GM13976 (cell line): ENCODE measurements around the gene STK40.

Source experiments
- DNase-seq: peaks from one replicate; pipeline ENCODE4 v3.0.0; 2012; ENCODE audit warnings: low spot score
- in situ Hi-C: fragments of 300-500 bp; cut with MboI; formaldehyde crosslinking; loops from one replicate; pipeline ENCODE4 v1.12.0; 2022; ENCODE audit warnings: low sequenced_read_pairs, mixed read lengths, inconsistent platforms; ENCODE audit not compliant: unreplicated experiment
- TF ChIP-seq, protein P1 (sequence below): IDR thresholded peaks from 2 replicates; pipeline ENCODE4 v1.5.1; 2012; ENCODE audit warnings: borderline replicate concordance, mild to moderate bottlenecking; ENCODE audit not compliant: insufficient read depth; ENCODE audit errors: extremely low read depth, missing control alignments, control extremely low read depth

STK40 gene

DNA sequence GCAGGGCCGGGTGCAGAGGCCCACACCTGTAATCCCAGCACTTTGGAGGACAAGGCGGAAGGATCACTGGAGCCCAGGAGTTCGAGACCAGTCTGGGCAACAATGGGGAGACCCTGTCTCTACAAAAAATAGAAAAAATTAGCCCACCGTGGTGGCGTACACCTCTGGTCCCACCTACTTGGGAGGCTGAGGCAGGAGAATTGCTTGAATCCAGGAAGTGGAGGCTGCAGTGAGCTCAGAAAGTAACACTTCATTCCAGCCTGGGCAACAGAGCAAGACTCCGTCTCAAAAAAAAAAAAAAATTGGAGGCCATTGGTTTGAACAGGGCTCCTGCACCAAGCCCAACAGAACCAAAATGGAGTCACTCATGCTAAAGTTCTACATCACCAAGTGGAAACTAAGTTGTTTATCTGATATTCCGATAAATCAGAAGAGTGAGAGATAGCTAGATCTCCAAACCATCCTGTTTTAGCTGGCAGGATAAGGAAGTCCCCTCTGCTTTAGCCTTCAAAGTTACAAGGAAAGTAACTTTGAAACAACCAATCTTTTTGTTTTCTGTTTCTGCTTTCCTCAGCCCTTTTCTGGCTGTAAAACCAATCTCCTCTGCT lies 12.8 kb upstream of the STK40 start:
- in situ Hi-C loops = no loop called here

DNA sequence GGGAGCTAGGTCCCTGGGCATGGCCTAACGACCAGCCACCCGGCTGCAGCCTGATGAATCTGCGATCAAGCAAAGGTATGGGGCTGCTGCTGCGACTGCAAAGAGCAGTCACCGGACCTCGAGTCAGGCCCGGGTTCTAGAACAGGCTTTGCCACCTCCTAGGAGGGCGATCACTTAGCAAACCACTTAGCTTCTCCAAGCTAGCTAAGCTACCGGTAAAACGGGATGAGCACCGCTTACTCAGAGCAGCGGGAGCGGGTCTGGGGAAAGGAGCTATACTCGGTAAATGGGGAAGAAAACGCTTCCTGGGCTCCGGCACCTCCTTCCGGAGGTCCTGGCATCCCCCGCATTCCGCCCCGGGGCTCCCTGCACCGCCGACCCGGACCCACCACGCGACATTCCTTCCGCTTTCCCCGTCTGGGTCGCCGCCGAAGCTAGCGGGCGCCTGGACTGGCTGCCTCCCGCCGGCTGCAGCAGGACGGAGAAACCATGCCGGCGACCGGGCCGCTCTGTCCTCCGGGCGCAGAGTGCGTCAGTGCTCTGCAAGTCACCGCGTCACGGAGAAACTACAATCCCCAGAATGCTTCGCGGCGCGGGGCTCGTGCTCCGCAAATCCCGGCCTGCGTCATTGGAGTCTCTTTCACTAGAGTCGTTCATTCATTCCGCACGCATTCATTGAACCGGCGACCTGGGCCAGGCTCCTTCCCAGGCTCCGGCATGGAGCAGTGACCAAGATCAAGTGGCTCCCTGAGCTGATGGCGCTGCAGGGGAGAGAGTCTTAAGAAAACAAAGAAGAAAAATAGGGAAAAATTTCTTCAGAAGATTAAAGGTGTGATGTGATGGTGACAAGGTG lies 11.9 kb upstream of the STK40 start, which contains the start of gene LSM10:
Gene LSM10, minus strand, starts transcription at position 531 of the 853 bp plus-strand sequence. CDS start 3,779 bp downstream, outside the sequence.
- in situ Hi-C loops = no loop called here
- peak; percentile 94 for DNase-seq
- TF ChIP-seq, protein P1, sequence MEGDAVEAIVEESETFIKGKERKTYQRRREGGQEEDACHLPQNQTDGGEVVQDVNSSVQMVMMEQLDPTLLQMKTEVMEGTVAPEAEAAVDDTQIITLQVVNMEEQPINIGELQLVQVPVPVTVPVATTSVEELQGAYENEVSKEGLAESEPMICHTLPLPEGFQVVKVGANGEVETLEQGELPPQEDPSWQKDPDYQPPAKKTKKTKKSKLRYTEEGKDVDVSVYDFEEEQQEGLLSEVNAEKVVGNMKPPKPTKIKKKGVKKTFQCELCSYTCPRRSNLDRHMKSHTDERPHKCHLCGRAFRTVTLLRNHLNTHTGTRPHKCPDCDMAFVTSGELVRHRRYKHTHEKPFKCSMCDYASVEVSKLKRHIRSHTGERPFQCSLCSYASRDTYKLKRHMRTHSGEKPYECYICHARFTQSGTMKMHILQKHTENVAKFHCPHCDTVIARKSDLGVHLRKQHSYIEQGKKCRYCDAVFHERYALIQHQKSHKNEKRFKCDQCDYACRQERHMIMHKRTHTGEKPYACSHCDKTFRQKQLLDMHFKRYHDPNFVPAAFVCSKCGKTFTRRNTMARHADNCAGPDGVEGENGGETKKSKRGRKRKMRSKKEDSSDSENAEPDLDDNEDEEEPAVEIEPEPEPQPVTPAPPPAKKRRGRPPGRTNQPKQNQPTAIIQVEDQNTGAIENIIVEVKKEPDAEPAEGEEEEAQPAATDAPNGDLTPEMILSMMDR = no peak

More for the DNA sequence above, 12.8 kb upstream of the STK40 start:
- TF ChIP-seq, protein P1 = no peak
- DNase-seq = no peak

DNA sequence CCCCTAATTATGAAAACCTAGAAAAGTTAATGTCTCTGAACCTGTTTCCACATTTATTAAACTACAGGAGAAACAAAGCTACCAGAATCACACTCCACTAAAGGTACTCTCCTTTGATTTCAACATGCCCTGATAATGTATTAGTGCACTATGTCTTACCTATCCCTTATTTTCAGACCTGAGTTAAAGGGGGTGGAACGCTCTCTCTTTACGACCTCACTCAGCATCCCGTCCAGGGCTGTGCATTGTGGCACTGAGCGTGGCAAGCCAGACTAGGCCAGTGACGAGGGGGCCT lies 11.3 kb upstream of the STK40 start:
- TF ChIP-seq, protein P1 = no peak
- in situ Hi-C loops = no loop called here
- DNase-seq = no peak

DNA sequence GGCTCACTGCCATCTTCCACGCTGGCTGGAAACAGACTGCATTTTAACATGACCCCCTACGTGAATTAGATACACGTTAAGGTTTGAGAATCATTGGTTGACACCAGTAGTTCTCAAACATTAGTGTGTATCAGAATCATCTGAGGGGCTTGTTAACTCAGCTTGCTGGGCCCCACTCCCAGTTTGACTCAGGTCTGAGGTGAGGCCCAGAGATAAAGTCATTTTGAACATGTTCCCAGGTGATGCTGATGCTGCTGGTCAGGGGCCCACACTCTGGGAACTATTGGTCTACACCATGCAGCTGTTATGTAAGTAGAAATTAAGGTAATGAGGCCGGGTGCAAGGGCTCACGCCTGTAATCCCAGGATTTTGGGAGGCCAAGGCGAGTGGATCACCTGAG lies 10.6 kb upstream of the STK40 start:
- DNase-seq = no peak
- TF ChIP-seq, protein P1 = no peak
- in situ Hi-C loops = no loop called here

DNA sequence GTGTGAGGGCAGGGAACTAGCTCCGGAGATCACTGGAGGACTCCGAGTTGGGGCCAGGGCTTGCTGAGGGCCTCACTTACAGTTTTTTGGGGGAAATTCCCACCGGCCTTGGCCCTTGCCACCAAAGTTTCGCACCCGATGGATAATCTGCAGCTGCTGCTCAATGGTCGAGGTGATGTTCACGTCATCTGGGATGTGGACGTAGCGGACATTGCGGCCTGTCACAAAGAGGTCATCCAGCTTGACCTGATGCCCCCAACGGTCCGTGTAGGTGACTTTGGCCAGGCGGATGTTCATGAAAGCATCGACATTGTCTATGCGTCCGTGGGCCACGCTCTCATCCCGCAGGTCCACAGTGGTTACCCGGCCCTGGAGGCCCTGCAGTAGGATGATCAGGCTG lies 8.0 kb upstream of the STK40 start:
- in situ Hi-C loops = no loop called here
- DNase-seq = no peak
- TF ChIP-seq, protein P1 = no peak

DNA sequence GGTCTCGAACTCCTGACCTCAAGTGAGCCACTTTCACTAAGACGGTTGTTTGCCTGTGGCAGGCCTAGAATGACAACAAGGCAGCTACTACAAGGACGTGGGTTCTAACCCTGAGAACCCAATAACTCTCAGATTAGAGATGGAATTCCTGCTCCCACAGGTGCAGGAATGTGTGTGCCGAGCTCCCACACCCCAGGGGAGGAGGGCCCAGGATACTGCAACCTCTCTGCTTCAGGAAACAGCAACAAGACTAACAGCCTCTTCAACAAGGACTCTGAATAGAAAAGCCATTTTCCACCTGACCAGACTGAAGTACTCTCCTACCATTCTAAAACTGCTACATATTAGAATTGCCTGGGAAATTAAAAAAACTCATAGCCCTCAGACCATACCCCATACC lies 7.1 kb upstream of the STK40 start:
- no peak for DNase-seq
- in situ Hi-C loops = no loop called here
- TF ChIP-seq, protein P1 = no peak
